Measurements from ENCODE around the gene NHSL2.

DNA sequence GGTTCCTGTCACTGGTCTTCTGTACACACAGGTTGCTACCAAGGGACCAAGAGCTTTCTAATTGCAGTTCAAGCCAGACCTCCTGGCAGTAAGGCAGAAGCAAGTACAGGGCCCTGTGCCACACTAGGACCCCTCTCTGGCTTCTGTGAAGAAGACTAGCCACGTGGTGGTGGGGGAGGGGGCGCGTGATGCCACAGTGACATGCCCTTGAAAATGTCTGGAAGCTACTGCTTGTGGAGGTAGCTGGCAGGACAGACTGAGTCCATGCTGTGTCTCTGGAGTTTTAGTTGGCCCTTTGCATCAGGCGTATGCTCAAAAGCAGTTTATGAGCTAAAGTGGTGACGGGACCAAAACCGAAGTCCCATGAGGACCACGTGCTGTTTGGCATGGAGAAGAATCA is 170.2 kb downstream of the NHSL2 start:
- TF ChIP-seq, protein P1, sequence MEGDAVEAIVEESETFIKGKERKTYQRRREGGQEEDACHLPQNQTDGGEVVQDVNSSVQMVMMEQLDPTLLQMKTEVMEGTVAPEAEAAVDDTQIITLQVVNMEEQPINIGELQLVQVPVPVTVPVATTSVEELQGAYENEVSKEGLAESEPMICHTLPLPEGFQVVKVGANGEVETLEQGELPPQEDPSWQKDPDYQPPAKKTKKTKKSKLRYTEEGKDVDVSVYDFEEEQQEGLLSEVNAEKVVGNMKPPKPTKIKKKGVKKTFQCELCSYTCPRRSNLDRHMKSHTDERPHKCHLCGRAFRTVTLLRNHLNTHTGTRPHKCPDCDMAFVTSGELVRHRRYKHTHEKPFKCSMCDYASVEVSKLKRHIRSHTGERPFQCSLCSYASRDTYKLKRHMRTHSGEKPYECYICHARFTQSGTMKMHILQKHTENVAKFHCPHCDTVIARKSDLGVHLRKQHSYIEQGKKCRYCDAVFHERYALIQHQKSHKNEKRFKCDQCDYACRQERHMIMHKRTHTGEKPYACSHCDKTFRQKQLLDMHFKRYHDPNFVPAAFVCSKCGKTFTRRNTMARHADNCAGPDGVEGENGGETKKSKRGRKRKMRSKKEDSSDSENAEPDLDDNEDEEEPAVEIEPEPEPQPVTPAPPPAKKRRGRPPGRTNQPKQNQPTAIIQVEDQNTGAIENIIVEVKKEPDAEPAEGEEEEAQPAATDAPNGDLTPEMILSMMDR (IDR thresholded peaks at IDR 0.05): no peak
- TF ChIP-seq POLR2A (IDR thresholded peaks at IDR 0.05): no peak

Data from body of pancreas (tissue), 4 donors.